ENCODE measurements around the gene MTF1. TPM values are rescaled to one million over a fixed set of nuclear protein-coding genes. Genes with fewer than 3 reads are reported as not detected.

The MTF1 gene
- total RNA-seq, 2 experiments from 2014 or later = 28.1 to 31.2 TPM

DNA sequence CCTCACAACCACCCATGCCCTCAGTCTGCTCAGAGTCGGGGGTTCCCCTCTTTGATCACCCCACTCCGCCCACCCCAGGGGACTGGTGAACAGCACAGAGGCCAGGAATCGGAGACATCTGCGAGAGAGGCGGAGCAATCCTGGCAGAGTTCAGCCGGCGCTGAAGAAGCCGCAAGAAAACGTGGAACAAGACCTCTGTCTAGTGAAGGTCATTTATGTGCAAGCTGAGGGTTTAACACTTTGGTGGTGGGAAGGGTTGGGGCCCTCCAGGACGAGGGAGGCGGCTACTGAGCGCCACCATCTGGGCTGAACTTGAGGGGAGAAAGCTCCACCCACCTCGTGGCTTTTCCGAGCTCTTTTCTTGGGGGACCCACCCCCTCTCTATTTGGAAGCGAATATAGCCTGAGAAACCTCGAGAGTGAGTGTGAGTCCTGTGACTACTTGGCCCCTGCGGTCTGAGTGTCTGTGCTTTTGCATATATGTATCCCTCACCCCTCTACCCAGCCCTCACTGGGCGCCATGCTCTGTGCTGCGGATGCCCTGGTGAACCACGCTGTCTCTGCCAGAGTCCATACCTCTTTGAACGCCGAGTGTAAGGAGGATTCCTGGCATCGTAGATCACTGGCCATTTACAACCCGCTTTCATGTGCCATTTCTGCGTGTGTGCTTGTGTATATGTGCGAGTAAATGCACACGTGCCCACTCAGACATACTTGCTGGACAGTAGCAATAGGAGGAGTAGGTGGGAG is 93.3 kb downstream of the MTF1 start:
- no peak overlapping the region for H3K27ac ChIP-seq (ENCODE audit: low read depth in 1 of 2, low read length in 2 of 2)
- TF ChIP-seq, protein P1, sequence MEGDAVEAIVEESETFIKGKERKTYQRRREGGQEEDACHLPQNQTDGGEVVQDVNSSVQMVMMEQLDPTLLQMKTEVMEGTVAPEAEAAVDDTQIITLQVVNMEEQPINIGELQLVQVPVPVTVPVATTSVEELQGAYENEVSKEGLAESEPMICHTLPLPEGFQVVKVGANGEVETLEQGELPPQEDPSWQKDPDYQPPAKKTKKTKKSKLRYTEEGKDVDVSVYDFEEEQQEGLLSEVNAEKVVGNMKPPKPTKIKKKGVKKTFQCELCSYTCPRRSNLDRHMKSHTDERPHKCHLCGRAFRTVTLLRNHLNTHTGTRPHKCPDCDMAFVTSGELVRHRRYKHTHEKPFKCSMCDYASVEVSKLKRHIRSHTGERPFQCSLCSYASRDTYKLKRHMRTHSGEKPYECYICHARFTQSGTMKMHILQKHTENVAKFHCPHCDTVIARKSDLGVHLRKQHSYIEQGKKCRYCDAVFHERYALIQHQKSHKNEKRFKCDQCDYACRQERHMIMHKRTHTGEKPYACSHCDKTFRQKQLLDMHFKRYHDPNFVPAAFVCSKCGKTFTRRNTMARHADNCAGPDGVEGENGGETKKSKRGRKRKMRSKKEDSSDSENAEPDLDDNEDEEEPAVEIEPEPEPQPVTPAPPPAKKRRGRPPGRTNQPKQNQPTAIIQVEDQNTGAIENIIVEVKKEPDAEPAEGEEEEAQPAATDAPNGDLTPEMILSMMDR (IDR thresholded peaks at IDR 0.05) = no peak
- H3K27me3 Mint-ChIP-seq = peaks cover 89% of the 10 kb centered on the region
- no peak overlapping the region for H3K4me3 Mint-ChIP-seq
- H3K4me3 ChIP-seq (ENCODE audit: low read length) = no peak overlapping the region
- peaks cover 13% of the 10 kb centered on the region for H3K4me1 ChIP-seq (ENCODE audit: insufficient read depth, low read length)
- intact Hi-C loops (cut with DNase I, micrococcal nuclease) = no loop called here
- H3K4me1 Mint-ChIP-seq (ENCODE audit: low read depth) = peaks cover 4% of the 10 kb centered on the region
- CTCF ChIA-PET = no interaction called here
- POLR2A ChIA-PET = no interaction called here
- no peaks in the 10 kb centered on the region for H3K9me3 Mint-ChIP-seq
- no peaks in the 10 kb centered on the region for H3K36me3 ChIP-seq (ENCODE audit: insufficient read depth, low read length)
- ATAC-seq (ENCODE audit: poor library complexity) (no peak), DNase-seq (no peak)
- H3K36me3 Mint-ChIP-seq (ENCODE audit: low read depth) = no peaks in the 10 kb centered on the region
- H3K27me3 ChIP-seq (ENCODE audit: control insufficient read depth in 1 of 2, insufficient read depth in 2 of 2, low read length in 2 of 2) = peaks cover 66 to 76% of the 10 kb centered on the region in 2 experiments
- peaks cover 0 to 35% of the 10 kb centered on the region in 2 experiments for H3K9me3 ChIP-seq (ENCODE audit: control insufficient read depth in 1 of 2, insufficient read depth in 1 of 2, low read length in 2 of 2)
- no peak overlapping the region for H3K27ac Mint-ChIP-seq

GRCh38 chr1:37764888-37765441 is 94.4 kb downstream of the MTF1 start, which contains the start of gene EPHA10:
Gene EPHA10 (minus strand): TSS chr1:37765120. CDS start chr1:37765066, 54 bp downstream.
- ATAC-seq (ENCODE audit: poor library complexity) (no peak), DNase-seq (no peak)
- H3K27me3 Mint-ChIP-seq = peaks cover 80% of the 10 kb centered on the region
- Histone ChIP-seq H3K27ac (ENCODE audit: low read depth in 1 of 2, low read length in 2 of 2) (no peak within 1 kb of the TSS), H3K9me3 (ENCODE audit: control insufficient read depth in 1 of 2, insufficient read depth in 1 of 2, low read length in 2 of 2) (peaks cover 0 to 35% of the 10 kb centered on the region in 2 experiments), H3K27me3 (ENCODE audit: control insufficient read depth in 1 of 2, insufficient read depth in 2 of 2, low read length in 2 of 2) (peaks cover 66 to 77% of the 10 kb centered on the region in 2 experiments), H3K36me3 (ENCODE audit: insufficient read depth, low read length) (no peaks in the 10 kb centered on the region), H3K4me3 (ENCODE audit: low read length) (no peak within 1 kb of the TSS), H3K4me1 (ENCODE audit: insufficient read depth, low read length) (peaks cover 13% of the 10 kb centered on the region)
- ChIA-PET POLR2A (no interaction called here), CTCF (no interaction called here)
- H3K9me3 Mint-ChIP-seq = no peaks in the 10 kb centered on the region
- H3K4me3 Mint-ChIP-seq = no peak within 1 kb of the TSS
- H3K36me3 Mint-ChIP-seq (ENCODE audit: low read depth) = no peaks in the 10 kb centered on the region
- peaks cover 4% of the 10 kb centered on the region for H3K4me1 Mint-ChIP-seq (ENCODE audit: low read depth)
- no peak within 1 kb of the TSS for H3K27ac Mint-ChIP-seq
- intact Hi-C loops (cut with DNase I, micrococcal nuclease) = no loop called here
- TF ChIP-seq, protein P1 (IDR thresholded peaks at IDR 0.05) = no peak

DNA sequence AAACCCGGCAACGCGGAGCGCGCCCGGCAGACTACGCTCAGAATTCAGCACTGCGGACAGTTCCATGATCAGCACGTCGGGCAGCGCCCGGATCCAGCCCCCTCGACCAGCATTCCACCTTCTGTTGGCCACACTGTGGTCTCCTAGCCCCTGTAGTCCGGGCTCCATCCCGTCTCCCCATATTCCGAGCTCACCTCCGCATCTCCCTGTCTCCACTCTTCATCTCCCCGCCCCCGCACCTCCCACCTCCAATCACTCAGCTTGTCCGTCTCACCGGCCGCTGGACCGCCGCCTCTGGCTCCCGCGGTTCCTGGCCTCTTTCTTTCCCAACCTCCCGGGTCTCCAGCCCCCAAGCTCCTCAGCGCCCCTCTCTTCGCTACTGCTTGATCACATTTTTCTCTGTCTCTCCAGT is 95.0 kb downstream of the MTF1 start:
- Histone ChIP-seq H3K36me3 (ENCODE audit: insufficient read depth, low read length) (no peaks in the 10 kb centered on the region), H3K4me3 (ENCODE audit: low read length) (no peak overlapping the region), H3K9me3 (ENCODE audit: control insufficient read depth in 1 of 2, insufficient read depth in 1 of 2, low read length in 2 of 2) (peaks cover 0 to 35% of the 10 kb centered on the region in 2 experiments), H3K4me1 (ENCODE audit: insufficient read depth, low read length) (peaks cover 13% of the 10 kb centered on the region), H3K27ac (ENCODE audit: low read depth in 1 of 2, low read length in 2 of 2) (no peak overlapping the region), H3K27me3 (ENCODE audit: control insufficient read depth in 1 of 2, insufficient read depth in 2 of 2, low read length in 2 of 2) (peaks cover 64 to 79% of the 10 kb centered on the region in 2 experiments)
- Mint-ChIP-seq H3K9me3 (no peaks in the 10 kb centered on the region), H3K4me3 (no peak overlapping the region), H3K4me1 (ENCODE audit: low read depth) (peaks cover 4% of the 10 kb centered on the region), H3K36me3 (ENCODE audit: low read depth) (no peaks in the 10 kb centered on the region), H3K27ac (no peak overlapping the region), H3K27me3 (peaks cover 75% of the 10 kb centered on the region)
- ChIA-PET CTCF (no interaction called here), POLR2A (no interaction called here)
- intact Hi-C loops (cut with DNase I, micrococcal nuclease) = no loop called here
- ATAC-seq (ENCODE audit: poor library complexity) = no peak
- TF ChIP-seq, protein P1 (IDR thresholded peaks at IDR 0.05) = no peak
- DNase-seq = peak in 7 of 14 experiments; percentile 4 to 46 (median 19)

All from CD4-positive, alpha-beta T cell (primary cell).